Endodermal cell (in vitro differentiated cells): ENCODE results near the gene WASF2. TPM values are rescaled to one million over a fixed set of nuclear protein-coding genes. Genes with fewer than 3 reads are reported as not detected.

Experiments used
- DNase-seq: peaks from one replicate; pipeline ENCODE4 v3.0.0-alpha.2; 2017
- H3K27ac ChIP-seq: 2 replicates; pipeline ENCODE4 v1.5.1; 2013; ENCODE audit warnings: mild to moderate bottlenecking, low read depth, low read length, moderate library complexity
- H3K27me3 ChIP-seq: 2 replicates; pipeline ENCODE4 v1.6.1; 2013; ENCODE audit warnings: mild to moderate bottlenecking, low read length, moderate library complexity; ENCODE audit not compliant: insufficient read depth, control insufficient read depth, poor library complexity, severe bottlenecking
- H3K36me3 ChIP-seq: 2 replicates; pipeline ENCODE4 v1.7.0; 2013; ENCODE audit warnings: mild to moderate bottlenecking, low read length, moderate library complexity; ENCODE audit not compliant: control insufficient read depth, insufficient read depth
- H3K4me1 ChIP-seq: one replicate; pipeline ENCODE4 v1.7.0; 2013; ENCODE audit warnings: low read length; ENCODE audit not compliant: control insufficient read depth, insufficient read depth
- H3K4me3 ChIP-seq: 2 replicates; pipeline ENCODE4 v1.5.1; 2013; ENCODE audit warnings: mild to moderate bottlenecking, low read length, moderate library complexity
- H3K9ac ChIP-seq: 2 replicates; pipeline ENCODE4 v1.6.1; 2013; ENCODE audit warnings: mild to moderate bottlenecking, low read length, moderate library complexity; ENCODE audit not compliant: poor library complexity, severe bottlenecking; ENCODE audit errors: extremely low read depth
- H3K9me3 ChIP-seq: 2 replicates; pipeline ENCODE4 v1.6.1; 2013; ENCODE audit warnings: mild to moderate bottlenecking, low read length, moderate library complexity; ENCODE audit not compliant: control insufficient read depth
- H3K27ac Mint-ChIP-seq: 2 replicates; pipeline ENCODE4 v1.8.0; 2020; ENCODE audit warnings: mixed read lengths
- H3K27me3 Mint-ChIP-seq: 2 replicates; pipeline ENCODE4 v1.8.0; 2021; ENCODE audit warnings: mild to moderate bottlenecking, mixed read lengths; ENCODE audit not compliant: insufficient read depth
- H3K36me3 Mint-ChIP-seq: 2 replicates; pipeline ENCODE4 v1.8.0; 2020; ENCODE audit warnings: low read depth, mixed read lengths
- H3K4me1 Mint-ChIP-seq: 2 replicates; pipeline ENCODE4 v1.8.0; 2020; ENCODE audit warnings: mixed read lengths
- H3K4me3 Mint-ChIP-seq: 2 replicates; pipeline ENCODE4 v1.8.0; 2020; ENCODE audit warnings: mild to moderate bottlenecking, moderate library complexity, mixed read lengths
- H3K9me3 Mint-ChIP-seq: 2 replicates; pipeline ENCODE4 v1.8.0; 2020; ENCODE audit warnings: mild to moderate bottlenecking, mixed read lengths
- CTCF ChIP-seq: fragments of 200-600 bp; sonication (generic); conservative IDR thresholded peaks from 2 replicates; pipeline ENCODE4 v1.5.0; 2021; ENCODE audit warnings: antibody characterized with exemption, mild to moderate bottlenecking
- WGBS, 2 experiments: methylation state at CpG; one replicate each; pipeline versions ENCODE4 v1.1.5 to v1.1.7; 2013; ENCODE audit warnings: missing lambda C conversion rate in 2 of 2, mixed read lengths in 1 of 2; ENCODE audit not compliant: insufficient coverage in 1 of 2, insufficient read length in 1 of 2; 5-methylcytosine and 5-hydroxymethylcytosine counted together
- total RNA-seq, 2 donors: library from RNA; stranded (reverse); fragmentation: NEBNext Ultra II Directional in 1 of 2; extraction: Animal tissue kit (Norgen Biotek cat#: 25700) in 1 of 2; gene quantifications; 2 replicates in 1 of 2; 3 replicates in 1 of 2; pipeline ENCODE4 v1.2.1, GENCODE V29; 2021

WASF2 gene
- total RNA-seq, 2 donors from 2014 or later, result 90.0 to 98.8 TPM

- Histone ChIP-seq H3K36me3 (no peaks in the 10 kb centered on the region), H3K9me3 (no peaks in the 10 kb centered on the region), H3K27ac (no peak overlapping the region), H3K27me3 (no peaks in the 10 kb centered on the region), H3K4me3 (no peak overlapping the region), H3K9ac (no peak overlapping the region), H3K4me1 (no peaks in the 10 kb centered on the region)
- H3K27me3 Mint-ChIP-seq, result no peaks in the 10 kb centered on the region
- DNase-seq, result peak; percentile 53
- no peaks in the 10 kb centered on the region for H3K9me3 Mint-ChIP-seq
- H3K27ac Mint-ChIP-seq, result no peak overlapping the region
- H3K4me1 Mint-ChIP-seq, result peaks cover 11% of the 10 kb centered on the region
- H3K4me3 Mint-ChIP-seq, result no peak overlapping the region
- WGBS, 2 experiments, result 81 to 89% methylated on average over 4 to 7 of the region's 7 CpGs
- H3K36me3 Mint-ChIP-seq, result no peaks in the 10 kb centered on the region
- no peak for TF ChIP-seq CTCF
Observed at GRCh38 chr1:27513958-27514357, 24.0 kb upstream of the WASF2 start.

GRCh38 chr1:27513528-27513927, 23.6 kb upstream of the WASF2 start:
- Histone ChIP-seq H3K36me3 (no peaks in the 10 kb centered on the region), H3K27ac (no peak overlapping the region), H3K9ac (no peak overlapping the region), H3K27me3 (no peaks in the 10 kb centered on the region), H3K9me3 (no peaks in the 10 kb centered on the region), H3K4me3 (no peak overlapping the region), H3K4me1 (no peaks in the 10 kb centered on the region)
- WGBS, 2 experiments, result 75% methylated on average over 5 of the region's 5 CpGs; no CpG with 5 or more reads in 1 of the 2 experiments
- Mint-ChIP-seq H3K4me1 (peaks cover 7% of the 10 kb centered on the region), H3K9me3 (no peaks in the 10 kb centered on the region), H3K36me3 (no peaks in the 10 kb centered on the region), H3K4me3 (no peak overlapping the region), H3K27ac (no peak overlapping the region), H3K27me3 (no peaks in the 10 kb centered on the region)
- peak; percentile 59 for DNase-seq
- TF ChIP-seq CTCF, result no peak

- no peaks in the 10 kb centered on the region for H3K36me3 ChIP-seq
- 89 to 92% methylated on average over 3 to 9 of the region's 9 CpGs for WGBS, 2 experiments
- Mint-ChIP-seq H3K9me3 (no peaks in the 10 kb centered on the region), H3K36me3 (no peaks in the 10 kb centered on the region), H3K4me1 (no peaks in the 10 kb centered on the region), H3K27me3 (no peaks in the 10 kb centered on the region), H3K27ac (no peak overlapping the region), H3K4me3 (no peak overlapping the region)
- H3K9me3 ChIP-seq, result no peaks in the 10 kb centered on the region
- no peaks in the 10 kb centered on the region for H3K27me3 ChIP-seq
- no peak overlapping the region for H3K9ac ChIP-seq
- H3K4me3 ChIP-seq, result no peak overlapping the region
- no peak for TF ChIP-seq CTCF
- H3K4me1 ChIP-seq, result no peaks in the 10 kb centered on the region
- peak; percentile 38 for DNase-seq
- no peak overlapping the region for H3K27ac ChIP-seq
Observed at GRCh38 chr1:27509127-27510080, 19.4 kb upstream of the WASF2 start.
